Body of pancreas (tissue), 4 donors: Measurements from ENCODE around the gene MED22. TPM values are rescaled to one million over a fixed set of nuclear protein-coding genes. Genes with fewer than 3 reads are reported as not detected.

Experiments used
- ATAC-seq: fragments of 150-250 bp; one replicate; pipeline ENCODE4 v1.9.1; 2016
- DNase-seq, 4 donors: peaks; one replicate each; pipeline ENCODE4 v3.0.0-alpha.2; 2019
- H3K27ac ChIP-seq, 4 donors: fragments of 200-600 bp; sonication (generic); 1 replicate in 3 of 4; 2 replicates in 1 of 4; pipeline versions ENCODE4 v1.5.1 to v1.6.1; 2016 to 2019; ENCODE audit warnings: mild to moderate bottlenecking in 1 of 4, mixed read lengths in 1 of 4, moderate library complexity in 1 of 4
- H3K27me3 ChIP-seq, 2 donors: fragments of 200-600 bp; sonication (generic); one replicate each; pipeline ENCODE4 v1.6.0; 2016; ENCODE audit warnings: mild to moderate bottlenecking in 1 of 2
- H3K36me3 ChIP-seq, 2 donors: fragments of 200-600 bp; sonication (generic); replicated peaks in 1 of 2; 2 replicates each; pipeline ENCODE4 v1.5.1; 2016; ENCODE audit warnings: low read depth in 2 of 2; ENCODE audit not compliant: insufficient read depth in 1 of 2
- H3K4me1 ChIP-seq: fragments of 200-600 bp; sonication (generic); one replicate; pipeline ENCODE4 v1.6.0; 2016
- H3K4me3 ChIP-seq, 2 donors: fragments of 200-600 bp; sonication (generic); 1 replicate in 1 of 2; 2 replicates in 1 of 2; pipeline ENCODE4 v1.5.1; 2016 to 2019
- H3K9me3 ChIP-seq, 3 donors: fragments of 200-600 bp; sonication (generic); 1 replicate in 2 of 3; 2 replicates in 1 of 3; pipeline ENCODE4 v1.5.1; 2016
- POLR2A ChIP-seq, 3 donors: fragments of 450-650 bp; IDR thresholded peaks; one replicate each; pipeline ENCODE4 v1.6.1; 2016; ENCODE audit warnings: antibody characterized with exemption in 3 of 3, mild to moderate bottlenecking in 2 of 3
- WGBS, 2 donors: methylation state at CpG; one replicate each; pipeline ENCODE4 v1.1.5; 2017; 5-methylcytosine and 5-hydroxymethylcytosine counted together
- intact Hi-C: fragments of 100-400 bp; cut with DNase I; formaldehyde crosslinking; loops from one replicate; pipeline ENCODE4 v1.15.1; 2023
- total RNA-seq, 2 donors: library from RNA; depleted of rRNA; stranded (reverse); fragments of >200 nt; gene quantifications; one replicate each; pipeline ENCODE4 v1.1.0, GENCODE V29; 2016
- TF ChIP-seq, protein P1 (sequence below), 7 experiments: fragments of 450-650 bp in 4 of 7; fragments of 200-600 bp in 3 of 7; sonication (generic) in 3 of 7; IDR thresholded peaks; one replicate each; pipeline ENCODE4 v1.5.1; 2016 to 2019; ENCODE audit warnings: antibody characterized with exemption in 7 of 7

The MED22 gene
- total RNA-seq, 2 donors from 2014 or later: 15.8 to 16.3 TPM

DNA sequence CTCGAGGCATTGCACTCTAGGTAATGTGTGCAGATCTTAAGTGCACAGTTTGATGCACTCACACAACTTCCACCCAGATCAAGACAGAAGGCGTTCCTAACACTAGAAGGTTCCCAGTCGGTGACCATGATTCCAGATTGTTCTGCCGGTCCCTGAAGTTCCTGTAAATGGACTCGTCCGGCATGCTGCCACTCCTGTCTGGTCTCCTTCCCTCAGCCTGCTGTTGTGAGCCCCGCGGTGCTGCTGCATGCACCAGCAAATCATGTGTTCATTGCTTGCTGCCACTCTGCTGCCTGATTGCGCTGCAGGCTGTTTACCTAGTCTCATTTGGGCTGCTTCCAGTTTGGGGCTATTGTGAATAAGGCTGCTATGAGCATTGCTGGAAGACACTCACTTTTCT is 39.7 kb upstream of the MED22 start:
- Histone ChIP-seq H3K9me3 (no peaks in the 10 kb centered on the region), H3K4me1 (no peaks in the 10 kb centered on the region), H3K4me3 (no peak overlapping the region), H3K27me3 (no peaks in the 10 kb centered on the region), H3K36me3 (no peaks in the 10 kb centered on the region), H3K27ac (no peak overlapping the region)
- intact Hi-C loops: no loop called here
- DNase-seq: no peak
- 67 to 78% methylated on average over 9 of the region's 9 CpGs for WGBS, 2 donors
- ATAC-seq: no peak
- TF ChIP-seq, protein P1, sequence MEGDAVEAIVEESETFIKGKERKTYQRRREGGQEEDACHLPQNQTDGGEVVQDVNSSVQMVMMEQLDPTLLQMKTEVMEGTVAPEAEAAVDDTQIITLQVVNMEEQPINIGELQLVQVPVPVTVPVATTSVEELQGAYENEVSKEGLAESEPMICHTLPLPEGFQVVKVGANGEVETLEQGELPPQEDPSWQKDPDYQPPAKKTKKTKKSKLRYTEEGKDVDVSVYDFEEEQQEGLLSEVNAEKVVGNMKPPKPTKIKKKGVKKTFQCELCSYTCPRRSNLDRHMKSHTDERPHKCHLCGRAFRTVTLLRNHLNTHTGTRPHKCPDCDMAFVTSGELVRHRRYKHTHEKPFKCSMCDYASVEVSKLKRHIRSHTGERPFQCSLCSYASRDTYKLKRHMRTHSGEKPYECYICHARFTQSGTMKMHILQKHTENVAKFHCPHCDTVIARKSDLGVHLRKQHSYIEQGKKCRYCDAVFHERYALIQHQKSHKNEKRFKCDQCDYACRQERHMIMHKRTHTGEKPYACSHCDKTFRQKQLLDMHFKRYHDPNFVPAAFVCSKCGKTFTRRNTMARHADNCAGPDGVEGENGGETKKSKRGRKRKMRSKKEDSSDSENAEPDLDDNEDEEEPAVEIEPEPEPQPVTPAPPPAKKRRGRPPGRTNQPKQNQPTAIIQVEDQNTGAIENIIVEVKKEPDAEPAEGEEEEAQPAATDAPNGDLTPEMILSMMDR (IDR thresholded peaks at IDR 0.05): no peak
- no peak for TF ChIP-seq POLR2A (IDR thresholded peaks at IDR 0.05)

DNA sequence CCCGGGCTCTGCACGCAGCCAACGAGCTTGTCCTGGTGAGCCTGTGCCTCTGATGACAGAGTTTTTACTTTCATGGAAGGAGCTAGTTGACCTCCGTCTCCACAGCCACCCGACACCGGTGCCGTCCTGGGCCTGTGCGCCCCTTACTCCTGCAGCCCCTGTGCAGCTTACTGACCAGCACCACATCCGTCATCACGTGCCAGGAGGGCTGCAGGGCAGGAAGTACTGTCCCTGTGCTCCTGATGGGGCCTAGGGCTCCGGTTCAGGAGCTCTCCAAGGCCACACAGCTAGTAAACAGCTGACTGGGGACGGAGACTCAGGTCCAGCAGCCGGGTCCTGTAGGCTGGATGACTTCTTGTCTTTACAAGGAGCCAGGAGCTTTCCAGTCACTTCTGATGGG is 38.4 kb upstream of the MED22 start:
- H3K4me3 ChIP-seq: no peak overlapping the region
- H3K27ac ChIP-seq: no peak overlapping the region
- WGBS, 2 donors: 76 to 85% methylated on average over 5 to 13 of the region's 13 CpGs
- no peaks in the 10 kb centered on the region for H3K9me3 ChIP-seq
- H3K36me3 ChIP-seq: no peaks in the 10 kb centered on the region
- no peaks in the 10 kb centered on the region for H3K4me1 ChIP-seq
- intact Hi-C loops: no loop called here
- TF ChIP-seq, protein P1 (IDR thresholded peaks at IDR 0.05): no peak
- TF ChIP-seq POLR2A (IDR thresholded peaks at IDR 0.05): no peak
- DNase-seq: no peak
- ATAC-seq: no peak
- H3K27me3 ChIP-seq: no peaks in the 10 kb centered on the region

DNA sequence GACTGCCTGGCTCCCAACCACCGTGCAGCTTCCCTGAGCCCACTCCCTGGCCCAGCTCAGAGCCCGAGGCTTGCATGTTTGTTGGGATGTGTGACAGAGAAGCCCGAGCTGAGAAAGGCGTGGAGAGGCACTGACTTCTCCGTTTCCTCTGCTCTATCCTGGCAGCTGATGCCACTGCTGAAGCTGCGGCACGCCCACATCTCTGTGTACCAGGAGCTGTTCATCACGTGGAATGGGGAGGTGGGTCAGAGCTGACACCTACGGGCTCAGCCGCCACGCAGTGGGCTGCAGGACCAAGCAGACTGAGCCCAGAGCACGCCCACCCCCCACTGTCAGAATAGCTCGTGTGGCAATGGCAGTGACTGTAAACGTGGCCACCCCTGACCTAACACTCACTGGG is 37.5 kb upstream of the MED22 start:
- ATAC-seq (no peak), DNase-seq (no peak)
- H3K27ac ChIP-seq: no peak overlapping the region
- no peaks in the 10 kb centered on the region for H3K9me3 ChIP-seq
- H3K27me3 ChIP-seq: no peaks in the 10 kb centered on the region
- WGBS, 2 donors: 86 to 89% methylated on average over 11 to 14 of the region's 14 CpGs
- intact Hi-C loops: no loop called here
- no peak for TF ChIP-seq POLR2A (IDR thresholded peaks at IDR 0.05)
- TF ChIP-seq, protein P1 (IDR thresholded peaks at IDR 0.05): no peak
- no peaks in the 10 kb centered on the region for H3K4me1 ChIP-seq
- no peak overlapping the region for H3K4me3 ChIP-seq
- H3K36me3 ChIP-seq: no peaks in the 10 kb centered on the region

DNA sequence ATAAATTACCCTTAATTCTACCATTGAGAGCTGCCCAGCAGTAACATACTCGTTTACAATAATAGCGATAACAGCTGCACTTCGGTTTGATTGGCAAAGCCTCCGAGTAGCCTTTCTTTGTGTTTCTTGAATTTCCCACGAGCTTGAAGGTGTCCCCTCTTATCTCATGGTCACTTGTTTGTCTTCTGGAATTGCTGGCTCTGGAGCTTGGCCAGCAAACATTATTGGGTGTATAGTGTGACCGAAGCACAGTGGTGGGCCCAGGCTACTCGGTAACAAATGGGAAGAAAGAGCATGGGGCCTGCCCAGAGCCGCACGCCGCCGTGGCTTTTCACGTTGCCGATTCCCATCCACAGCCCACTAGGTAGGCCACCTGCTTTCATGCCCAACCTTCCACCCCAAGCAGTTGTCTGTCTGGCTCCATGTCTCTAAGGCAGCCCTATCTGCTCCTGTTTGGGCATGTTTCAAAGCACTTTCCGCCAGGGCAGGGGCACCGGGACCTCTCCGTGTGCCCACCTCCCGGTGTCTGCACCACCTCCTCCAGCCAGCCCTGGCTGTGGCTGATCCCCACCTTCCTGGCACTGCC is 36.9 kb upstream of the MED22 start:
- H3K4me1 ChIP-seq: no peaks in the 10 kb centered on the region
- 70 to 74% methylated on average over 15 to 17 of the region's 17 CpGs for WGBS, 2 donors
- no peaks in the 10 kb centered on the region for H3K36me3 ChIP-seq
- TF ChIP-seq, protein P1 (IDR thresholded peaks at IDR 0.05): no peak
- TF ChIP-seq POLR2A (IDR thresholded peaks at IDR 0.05): no peak
- intact Hi-C loops: no loop called here
- DNase-seq (no peak), ATAC-seq (no peak)
- no peak overlapping the region for H3K4me3 ChIP-seq
- H3K27ac ChIP-seq: no peak overlapping the region
- no peaks in the 10 kb centered on the region for H3K9me3 ChIP-seq
- no peaks in the 10 kb centered on the region for H3K27me3 ChIP-seq

DNA sequence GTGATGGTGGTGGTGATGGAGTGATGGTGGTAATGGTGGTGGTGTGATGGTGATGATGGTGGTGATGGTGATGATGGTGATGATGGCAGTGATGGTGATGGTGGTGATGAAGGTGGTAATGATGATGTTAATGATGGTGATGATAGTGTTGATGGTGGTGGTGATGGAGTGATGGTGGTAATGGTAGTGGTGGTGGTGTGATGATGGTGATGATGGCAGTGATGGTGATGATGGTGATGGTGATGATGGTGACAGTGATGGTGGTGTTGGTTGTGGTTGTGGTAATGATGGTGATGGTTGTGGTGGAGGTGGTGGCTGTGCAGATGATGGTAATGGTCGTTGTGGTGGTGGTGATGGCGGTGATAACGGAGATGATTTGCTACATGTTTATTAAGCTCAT is 35.5 kb upstream of the MED22 start:
- intact Hi-C loops: no loop called here
- no peaks in the 10 kb centered on the region for H3K9me3 ChIP-seq
- H3K4me1 ChIP-seq: no peaks in the 10 kb centered on the region
- TF ChIP-seq, protein P1 (IDR thresholded peaks at IDR 0.05): no peak
- no peak for TF ChIP-seq POLR2A (IDR thresholded peaks at IDR 0.05)
- no peaks in the 10 kb centered on the region for H3K27me3 ChIP-seq
- no peak for DNase-seq
- H3K4me3 ChIP-seq: no peak overlapping the region
- no peak for ATAC-seq
- H3K27ac ChIP-seq: no peak overlapping the region
- H3K36me3 ChIP-seq: no peaks in the 10 kb centered on the region
- 91 to 95% methylated on average over 3 of the region's 3 CpGs for WGBS, 2 donors
